ENCODE measurements around the gene WDR27.

The WDR27 gene

DNA sequence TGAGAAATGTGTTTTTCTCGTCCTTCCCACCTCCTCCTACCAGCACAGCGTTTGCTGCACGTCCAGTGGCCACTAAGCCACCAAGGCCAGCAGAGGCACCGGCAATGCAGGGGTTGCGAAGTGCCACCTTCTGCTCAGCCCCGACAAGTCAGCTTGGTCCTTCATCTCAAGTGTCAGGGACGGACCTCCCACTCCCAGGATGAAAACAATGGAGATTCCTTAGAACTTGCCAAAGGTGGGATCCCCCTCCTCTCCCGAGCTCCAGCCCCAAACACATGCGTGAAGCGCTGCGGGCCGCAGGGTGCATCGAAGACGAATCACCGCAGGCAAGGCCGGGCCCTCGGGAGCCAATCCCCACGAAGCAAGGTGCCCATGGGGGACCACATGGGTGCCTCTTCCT, 60.8 kb downstream of the WDR27 start:
- TF ChIP-seq, protein P1, sequence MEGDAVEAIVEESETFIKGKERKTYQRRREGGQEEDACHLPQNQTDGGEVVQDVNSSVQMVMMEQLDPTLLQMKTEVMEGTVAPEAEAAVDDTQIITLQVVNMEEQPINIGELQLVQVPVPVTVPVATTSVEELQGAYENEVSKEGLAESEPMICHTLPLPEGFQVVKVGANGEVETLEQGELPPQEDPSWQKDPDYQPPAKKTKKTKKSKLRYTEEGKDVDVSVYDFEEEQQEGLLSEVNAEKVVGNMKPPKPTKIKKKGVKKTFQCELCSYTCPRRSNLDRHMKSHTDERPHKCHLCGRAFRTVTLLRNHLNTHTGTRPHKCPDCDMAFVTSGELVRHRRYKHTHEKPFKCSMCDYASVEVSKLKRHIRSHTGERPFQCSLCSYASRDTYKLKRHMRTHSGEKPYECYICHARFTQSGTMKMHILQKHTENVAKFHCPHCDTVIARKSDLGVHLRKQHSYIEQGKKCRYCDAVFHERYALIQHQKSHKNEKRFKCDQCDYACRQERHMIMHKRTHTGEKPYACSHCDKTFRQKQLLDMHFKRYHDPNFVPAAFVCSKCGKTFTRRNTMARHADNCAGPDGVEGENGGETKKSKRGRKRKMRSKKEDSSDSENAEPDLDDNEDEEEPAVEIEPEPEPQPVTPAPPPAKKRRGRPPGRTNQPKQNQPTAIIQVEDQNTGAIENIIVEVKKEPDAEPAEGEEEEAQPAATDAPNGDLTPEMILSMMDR (conservative IDR thresholded peaks at IDR 0.05; ENCODE audit: low read depth) = no peak
- no peak overlapping the region for H3K27ac ChIP-seq
- ChIA-PET POLR2A (ENCODE audit: low non-redundant PET) (no interaction called here), CTCF (interaction anchor here (0.7 kb wide), 1 partner anchor 682 kb away, joined by 3 read pairs; no protein-coding TSS in a partner anchor)
- no peak for DNase-seq (ENCODE audit: low spot score)

DNA sequence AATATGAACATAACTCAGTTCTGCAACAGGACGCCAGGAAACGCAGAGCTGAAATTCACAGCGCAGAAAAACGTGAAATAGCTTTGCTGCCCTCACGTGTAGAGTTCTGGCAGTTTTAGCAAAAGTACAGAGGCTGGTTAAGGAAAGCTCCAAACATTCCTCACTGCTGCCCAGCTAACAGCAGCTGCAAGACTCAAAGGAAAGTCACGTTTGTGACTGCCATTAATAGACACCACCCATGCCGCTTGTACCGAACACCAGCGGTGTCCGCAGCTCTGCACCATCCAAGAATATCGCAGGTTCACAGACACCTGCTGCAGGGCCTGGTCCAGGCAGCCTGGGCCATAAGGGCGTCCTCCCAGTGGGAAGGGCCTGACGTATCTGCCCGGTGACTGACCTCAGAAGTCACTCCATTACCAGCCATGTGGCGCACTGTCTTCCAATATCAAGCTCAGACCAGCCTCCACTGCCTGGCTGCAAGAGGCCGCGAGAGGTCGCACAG, 61.4 kb downstream of the WDR27 start:
- CTCF ChIA-PET = interaction anchor here (0.7 kb wide), 1 partner anchor 681 kb away, joined by 3 read pairs; no protein-coding TSS in a partner anchor
- no peak for DNase-seq (ENCODE audit: low spot score)
- POLR2A ChIA-PET (ENCODE audit: low non-redundant PET) = interaction anchor here (0.5 kb wide), 1 partner anchor 21 kb away, joined by 4 read pairs; no protein-coding TSS in a partner anchor
- TF ChIP-seq, protein P1 (conservative IDR thresholded peaks at IDR 0.05; ENCODE audit: low read depth) = no peak
- H3K27ac ChIP-seq = no peak overlapping the region

- TF ChIP-seq, protein P1 (conservative IDR thresholded peaks at IDR 0.05; ENCODE audit: low read depth) = no peak
- no peak overlapping the region for H3K27ac ChIP-seq
- CTCF ChIA-PET = interaction anchor here (0.7 kb wide), 1 partner anchor 52 kb away, joined by 4 read pairs; no protein-coding TSS in a partner anchor
- POLR2A ChIA-PET (ENCODE audit: low non-redundant PET) = interaction anchor here (0.5 kb wide), 1 partner anchor 20 kb away, joined by 4 read pairs; no protein-coding TSS in a partner anchor
- no peak for DNase-seq (ENCODE audit: low spot score)
These were observed 62.1 kb downstream of the WDR27 start for GRCh38 chr6:169639653-169640278.

DNA sequence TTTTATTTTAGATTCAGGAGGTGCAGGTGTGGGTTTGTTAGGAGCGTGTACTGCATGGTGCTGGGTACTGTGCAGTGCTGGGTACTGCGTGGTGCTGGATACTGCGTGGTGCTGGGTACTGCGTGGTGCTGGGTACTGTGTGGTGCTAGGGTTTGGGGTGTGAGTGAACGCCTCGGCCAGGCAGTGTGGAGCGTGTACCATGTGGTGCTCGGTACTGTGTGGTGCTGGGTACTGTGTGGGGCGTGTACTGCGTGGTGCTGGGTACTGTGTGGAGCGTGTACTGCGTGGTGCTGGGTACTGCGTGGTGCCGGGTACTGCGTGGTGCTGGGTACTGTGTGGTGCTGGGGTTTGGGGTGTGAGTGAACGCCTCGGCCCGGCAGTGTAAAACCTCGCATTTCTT, 62.9 kb downstream of the WDR27 start:
- ChIA-PET POLR2A (ENCODE audit: low non-redundant PET) (no interaction called here), CTCF (no interaction called here)
- TF ChIP-seq, protein P1 (conservative IDR thresholded peaks at IDR 0.05; ENCODE audit: low read depth) = no peak
- H3K27ac ChIP-seq = no peak overlapping the region
- no peak for DNase-seq (ENCODE audit: low spot score)

DNA sequence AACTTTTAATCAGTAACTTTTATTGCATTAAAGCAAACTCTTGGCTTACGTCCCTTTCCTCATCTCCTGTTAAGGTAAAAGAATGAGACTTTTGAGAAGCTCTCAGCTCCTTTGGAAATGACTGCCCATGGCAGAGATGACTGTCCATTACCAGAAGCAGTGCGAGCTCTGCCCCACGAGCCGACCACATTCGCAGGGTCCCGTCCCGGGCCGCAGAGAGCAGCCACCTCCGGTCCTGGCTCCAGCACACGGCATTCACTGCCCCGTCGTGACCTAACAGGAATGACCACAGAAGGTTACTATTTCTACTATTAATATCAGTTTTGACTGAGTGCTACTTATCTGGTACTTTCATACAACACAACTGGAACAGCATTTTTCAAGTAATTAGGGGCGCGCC, 63.4 kb downstream of the WDR27 start:
- H3K27ac ChIP-seq = no peak overlapping the region
- POLR2A ChIA-PET (ENCODE audit: low non-redundant PET) = no interaction called here
- CTCF ChIA-PET = no interaction called here
- no peak for DNase-seq (ENCODE audit: low spot score)
- TF ChIP-seq, protein P1 (conservative IDR thresholded peaks at IDR 0.05; ENCODE audit: low read depth) = no peak

DNA sequence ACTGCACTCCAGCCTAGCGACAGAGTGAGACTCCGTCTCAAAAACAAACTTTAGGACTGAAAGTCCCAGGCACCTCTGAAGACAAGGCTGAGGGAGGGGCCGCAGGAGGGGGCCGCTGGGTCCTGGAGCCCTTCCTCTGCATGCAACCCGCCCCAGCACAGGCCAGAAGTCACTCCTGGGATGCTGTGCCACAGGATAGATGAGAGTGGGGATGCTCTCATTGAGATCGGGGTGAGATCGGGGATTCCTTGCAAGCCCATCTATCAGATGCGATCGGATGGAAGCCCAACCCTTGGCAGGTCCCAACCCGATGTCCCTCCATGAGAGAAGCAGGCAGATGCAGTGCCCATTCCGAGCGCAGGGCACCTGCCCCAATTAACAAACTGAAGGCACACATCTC, 66.5 kb downstream of the WDR27 start:
- TF ChIP-seq, protein P1 (conservative IDR thresholded peaks at IDR 0.05; ENCODE audit: low read depth) = no peak
- no peak for DNase-seq (ENCODE audit: low spot score)
- ChIA-PET POLR2A (ENCODE audit: low non-redundant PET) (no interaction called here), CTCF (no interaction called here)
- no peak overlapping the region for H3K27ac ChIP-seq
